ENCODE measurements around the gene GYS2. TPM values are rescaled to one million over a fixed set of nuclear protein-coding genes. Genes with fewer than 3 reads are reported as not detected.
"Not testable (repeated sequence)": the region's sequence is repeated elsewhere in the genome, so short reads cannot be mapped to it uniquely, and the experiment has no call there.

Gene GYS2
- total and polyA plus RNA-seq, 9 donors: 0.12 to 0.86 (median 0.28) TPM; not detected in 3

DNA sequence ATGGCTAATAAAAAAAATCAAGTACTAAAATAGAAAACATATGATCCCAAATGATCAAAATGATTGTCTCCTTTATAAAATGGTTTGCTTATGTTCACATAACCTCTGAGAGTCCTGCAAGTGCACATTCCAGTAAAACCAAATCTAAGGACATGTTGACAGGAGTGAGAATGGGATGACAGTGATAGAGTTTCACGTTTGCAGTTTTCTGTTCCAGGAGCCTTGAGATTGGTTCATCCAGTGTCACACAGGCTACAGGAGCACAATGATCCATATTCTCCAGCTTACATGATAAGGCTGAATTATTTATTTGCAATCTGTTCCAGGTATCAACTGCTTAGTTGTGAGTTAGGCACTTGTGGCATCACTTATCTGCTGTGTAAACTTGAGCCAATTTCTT is 1.5 kb upstream of the GYS2 start:
- no peak for DNase-seq
- H3K36me3 ChIP-seq (ENCODE audit: control insufficient read depth, insufficient read depth, low read length): no peaks in the 10 kb centered on the region
- no peaks in the 10 kb centered on the region for H3K4me1 ChIP-seq (ENCODE audit: control insufficient read depth, insufficient read depth, low read length)
- H3K9me3 ChIP-seq (replicated peaks; ENCODE audit: control insufficient read depth, low read depth, low read length): no peaks in the 10 kb centered on the region
- no peak overlapping the region for H3K27ac ChIP-seq (ENCODE audit: low read length)
- H3K4me3 ChIP-seq (ENCODE audit: low read length): no peak overlapping the region
- no CpG with 5 or more reads among the region's 1 CpG for WGBS (ENCODE audit: insufficient coverage)
- no peaks in the 10 kb centered on the region for H3K27me3 ChIP-seq (ENCODE audit: control insufficient read depth, insufficient read depth, low read length)

- Histone ChIP-seq H3K36me3 (ENCODE audit: control insufficient read depth, insufficient read depth, low read length) (no peaks in the 10 kb centered on the region), H3K4me1 (ENCODE audit: control insufficient read depth, insufficient read depth, low read length) (no peaks in the 10 kb centered on the region), H3K27me3 (ENCODE audit: control insufficient read depth, insufficient read depth, low read length) (no peaks in the 10 kb centered on the region), H3K27ac (ENCODE audit: low read length) (no peak overlapping the region), H3K4me3 (ENCODE audit: low read length) (no peak overlapping the region), H3K9me3 (replicated peaks; ENCODE audit: control insufficient read depth, low read depth, low read length) (no peaks in the 10 kb centered on the region)
- DNase-seq: no peak
- WGBS (ENCODE audit: insufficient coverage): no CpG with 5 or more reads among the region's 2 CpGs
Measured at GRCh38 chr12:21602774-21603173, 1.9 kb downstream of the GYS2 start.

- no peak overlapping the region for H3K27ac ChIP-seq (ENCODE audit: low read length)
- H3K4me1 ChIP-seq (ENCODE audit: control insufficient read depth, insufficient read depth, low read length): no peaks in the 10 kb centered on the region
- H3K4me3 ChIP-seq (ENCODE audit: low read length): no peak overlapping the region
- no peak for DNase-seq
- no peaks in the 10 kb centered on the region for H3K9me3 ChIP-seq (replicated peaks; ENCODE audit: control insufficient read depth, low read depth, low read length)
- H3K27me3 ChIP-seq (ENCODE audit: control insufficient read depth, insufficient read depth, low read length): no peaks in the 10 kb centered on the region
- WGBS (ENCODE audit: insufficient coverage): 54% methylated on average over 4 of the region's 5 CpGs
- H3K36me3 ChIP-seq (ENCODE audit: control insufficient read depth, insufficient read depth, low read length): no peaks in the 10 kb centered on the region
Measured at GRCh38 chr12:21600196-21600595, 4.5 kb downstream of the GYS2 start.

DNA sequence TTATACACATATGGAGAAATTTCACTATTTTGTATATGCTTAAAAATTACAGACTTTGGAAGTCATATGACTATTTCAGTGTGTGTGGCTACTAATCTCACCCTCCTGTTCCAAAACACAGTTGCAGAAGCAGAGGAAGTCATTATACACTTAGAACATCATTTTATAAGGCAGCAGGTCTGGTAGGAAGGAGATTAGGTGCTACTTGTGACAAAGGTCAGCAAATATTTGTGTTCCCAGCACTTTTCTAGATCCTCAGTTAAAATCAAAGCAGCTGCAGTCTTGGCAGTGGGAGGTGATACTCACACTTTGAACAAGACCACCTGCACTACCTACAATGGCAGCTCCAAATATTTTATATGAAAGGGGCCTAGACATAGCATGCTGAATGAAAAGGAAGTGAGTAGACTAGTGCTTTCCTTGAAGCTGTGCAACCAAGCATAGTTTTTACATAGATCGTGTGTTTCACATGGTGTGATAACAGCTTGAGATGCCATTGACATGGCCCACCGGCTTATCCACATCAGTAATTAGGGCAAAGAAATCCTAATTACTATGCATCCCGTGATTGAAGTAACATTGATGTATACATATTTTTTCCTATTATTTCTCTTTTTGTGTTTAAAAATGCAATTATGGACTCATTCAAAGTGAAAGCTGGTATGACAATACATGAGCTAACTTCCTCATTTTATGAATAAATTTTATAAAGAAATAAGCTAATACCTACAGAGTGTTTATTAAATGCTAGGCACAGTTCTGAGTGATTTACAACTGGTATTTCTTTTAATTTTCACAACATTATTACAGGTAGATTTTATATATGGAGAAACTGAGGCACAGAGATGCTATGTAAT is 5.3 kb downstream of the GYS2 start:
- no CpG with 5 or more reads among the region's 3 CpGs for WGBS (ENCODE audit: insufficient coverage)
- no peak overlapping the region for H3K27ac ChIP-seq (ENCODE audit: low read length)
- no peak overlapping the region for H3K4me3 ChIP-seq (ENCODE audit: low read length)
- H3K4me1 ChIP-seq (ENCODE audit: control insufficient read depth, insufficient read depth, low read length): no peaks in the 10 kb centered on the region
- DNase-seq: no peak
- no peaks in the 10 kb centered on the region for H3K9me3 ChIP-seq (replicated peaks; ENCODE audit: control insufficient read depth, low read depth, low read length)
- H3K36me3 ChIP-seq (ENCODE audit: control insufficient read depth, insufficient read depth, low read length): no peaks in the 10 kb centered on the region
- no peaks in the 10 kb centered on the region for H3K27me3 ChIP-seq (ENCODE audit: control insufficient read depth, insufficient read depth, low read length)

- Histone ChIP-seq H3K27me3 (ENCODE audit: control insufficient read depth, insufficient read depth, low read length) (no peaks in the 10 kb centered on the region), H3K4me3 (ENCODE audit: low read length) (no peak overlapping the region), H3K27ac (ENCODE audit: low read length) (no peak overlapping the region), H3K36me3 (ENCODE audit: control insufficient read depth, insufficient read depth, low read length) (no peaks in the 10 kb centered on the region), H3K9me3 (replicated peaks; ENCODE audit: control insufficient read depth, low read depth, low read length) (no peaks in the 10 kb centered on the region), H3K4me1 (ENCODE audit: control insufficient read depth, insufficient read depth, low read length) (no peaks in the 10 kb centered on the region)
- no peak for DNase-seq
- no CpG with 5 or more reads among the region's 4 CpGs for WGBS (ENCODE audit: insufficient coverage)
Measured at GRCh38 chr12:21598651-21599050, 6.0 kb downstream of the GYS2 start.

DNA sequence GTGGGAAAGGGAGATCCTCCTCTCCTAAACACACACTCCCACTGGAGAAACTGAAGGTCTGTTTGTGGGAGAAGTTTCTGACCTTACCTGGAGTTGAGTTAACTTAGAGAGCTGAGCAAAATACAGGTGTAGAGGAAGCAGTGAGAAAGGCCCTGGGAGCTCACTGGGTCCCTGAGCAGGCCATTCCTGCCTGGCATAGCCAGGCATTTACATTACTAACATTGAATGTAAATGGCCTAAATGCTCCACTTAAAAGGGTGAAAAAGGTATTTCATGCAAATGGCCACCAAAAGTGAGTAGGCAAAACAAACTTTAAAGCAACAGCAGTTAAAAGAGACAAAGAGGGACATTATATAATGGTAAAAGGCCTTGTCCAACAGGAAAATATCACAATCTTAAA is 9.3 kb downstream of the GYS2 start:
- H3K36me3 ChIP-seq (ENCODE audit: control insufficient read depth, insufficient read depth, low read length); H3K27me3 ChIP-seq (ENCODE audit: control insufficient read depth, insufficient read depth, low read length); H3K9me3 ChIP-seq (replicated peaks; ENCODE audit: control insufficient read depth, low read depth, low read length); H3K27ac ChIP-seq (ENCODE audit: low read length); H3K4me3 ChIP-seq (ENCODE audit: low read length); H3K4me1 ChIP-seq (ENCODE audit: control insufficient read depth, insufficient read depth, low read length); DNase-seq: not testable (repeated sequence)

DNA sequence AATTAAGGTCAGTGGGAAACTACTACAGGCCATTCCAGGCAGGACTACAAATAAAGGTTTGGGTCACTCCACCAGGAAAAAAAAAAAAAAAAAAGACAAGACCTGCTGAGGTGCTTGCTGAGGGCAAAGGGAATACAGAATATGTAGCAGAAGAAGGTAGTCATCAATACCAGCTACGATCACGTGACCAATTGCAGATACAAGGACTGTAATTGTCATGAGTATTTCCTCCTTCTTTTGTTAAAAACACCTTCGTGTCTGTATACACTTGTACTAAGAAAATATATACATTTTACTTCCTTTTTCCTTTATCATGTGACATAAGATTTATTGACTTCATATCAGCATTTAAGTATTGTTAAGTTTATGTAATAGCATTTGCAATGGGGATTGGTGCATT is 19.2 kb downstream of the GYS2 start:
- WGBS (ENCODE audit: insufficient coverage): no CpG with 5 or more reads among the region's 3 CpGs

DNA sequence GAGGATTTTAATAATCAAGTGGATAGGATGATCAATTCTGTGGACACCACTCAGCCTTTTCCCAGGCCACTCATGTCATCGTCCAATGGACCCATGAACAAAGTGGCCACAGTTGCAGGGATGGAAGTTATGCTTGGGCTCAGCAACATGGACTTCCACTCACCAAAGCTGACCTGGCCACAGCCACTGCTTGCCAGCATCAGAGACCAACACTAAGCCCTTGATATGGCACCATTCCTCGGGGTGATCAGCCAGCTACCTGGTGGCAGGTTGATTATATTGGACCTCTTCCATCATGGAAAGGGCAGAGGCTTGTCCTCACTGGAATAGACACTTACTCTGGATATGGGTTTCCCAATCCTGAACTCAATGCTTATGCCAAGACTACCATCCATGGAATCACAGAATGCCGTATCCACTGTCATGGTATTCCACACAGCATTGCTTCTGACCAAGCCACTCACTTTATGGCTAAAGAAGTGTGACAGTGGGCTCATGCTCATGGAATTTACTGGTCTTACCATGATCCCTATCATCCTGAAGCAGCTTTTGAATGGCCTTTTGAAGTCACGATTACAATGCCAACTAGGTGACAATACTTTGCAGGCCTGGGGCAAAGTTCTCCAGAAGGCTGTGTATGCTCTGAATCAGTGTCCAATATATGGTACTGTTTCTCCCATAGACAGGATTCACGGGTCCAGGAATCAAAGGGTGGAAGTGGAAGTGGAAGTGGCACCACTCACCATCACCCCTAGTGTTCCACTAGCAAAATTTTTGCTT is 20.1 kb downstream of the GYS2 start:
- H3K36me3 ChIP-seq (ENCODE audit: control insufficient read depth, insufficient read depth, low read length); H3K4me1 ChIP-seq (ENCODE audit: control insufficient read depth, insufficient read depth, low read length); H3K4me3 ChIP-seq (ENCODE audit: low read length); H3K9me3 ChIP-seq (replicated peaks; ENCODE audit: control insufficient read depth, low read depth, low read length); DNase-seq; H3K27ac ChIP-seq (ENCODE audit: low read length); H3K27me3 ChIP-seq (ENCODE audit: control insufficient read depth, insufficient read depth, low read length): not testable (repeated sequence)
- 85% methylated on average over 4 of the region's 5 CpGs for WGBS (ENCODE audit: insufficient coverage)

More for the DNA sequence above, 19.2 kb downstream of the GYS2 start:
- no peak for DNase-seq
- Histone ChIP-seq H3K27me3 (ENCODE audit: control insufficient read depth, insufficient read depth, low read length) (no peaks in the 10 kb centered on the region), H3K36me3 (ENCODE audit: control insufficient read depth, insufficient read depth, low read length) (no peaks in the 10 kb centered on the region), H3K4me1 (ENCODE audit: control insufficient read depth, insufficient read depth, low read length) (no peaks in the 10 kb centered on the region), H3K27ac (ENCODE audit: low read length) (no peak overlapping the region), H3K4me3 (ENCODE audit: low read length) (no peak overlapping the region), H3K9me3 (replicated peaks; ENCODE audit: control insufficient read depth, low read depth, low read length) (peaks cover under 1% of the 10 kb centered on the region)

DNA sequence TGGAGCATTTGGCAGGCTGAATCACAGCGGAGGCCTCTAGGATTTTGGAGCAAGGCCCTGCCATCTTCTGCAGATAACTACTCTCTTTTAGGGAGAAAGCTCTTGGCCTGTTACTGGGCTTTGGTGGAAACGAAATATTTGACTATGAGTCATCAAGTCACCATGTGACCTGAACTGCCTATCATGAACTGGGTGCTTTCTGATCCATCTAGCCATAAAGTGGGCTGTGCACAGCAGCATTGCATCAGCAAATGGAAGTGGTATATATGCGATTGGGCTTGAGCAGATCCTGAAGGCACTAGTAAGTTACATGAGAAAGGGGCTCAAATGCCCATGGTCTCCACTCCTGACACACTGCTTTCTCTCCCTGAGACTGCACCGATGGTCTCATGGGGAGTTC is 21.1 kb downstream of the GYS2 start:
- no CpG with 5 or more reads among the region's 4 CpGs for WGBS (ENCODE audit: insufficient coverage)
- Histone ChIP-seq H3K36me3 (ENCODE audit: control insufficient read depth, insufficient read depth, low read length) (no peaks in the 10 kb centered on the region), H3K4me3 (ENCODE audit: low read length) (no peak overlapping the region), H3K4me1 (ENCODE audit: control insufficient read depth, insufficient read depth, low read length) (no peaks in the 10 kb centered on the region), H3K9me3 (replicated peaks; ENCODE audit: control insufficient read depth, low read depth, low read length) (no peaks in the 10 kb centered on the region), H3K27me3 (ENCODE audit: control insufficient read depth, insufficient read depth, low read length) (no peaks in the 10 kb centered on the region), H3K27ac (ENCODE audit: low read length) (no peak overlapping the region)
- DNase-seq: no peak

DNA sequence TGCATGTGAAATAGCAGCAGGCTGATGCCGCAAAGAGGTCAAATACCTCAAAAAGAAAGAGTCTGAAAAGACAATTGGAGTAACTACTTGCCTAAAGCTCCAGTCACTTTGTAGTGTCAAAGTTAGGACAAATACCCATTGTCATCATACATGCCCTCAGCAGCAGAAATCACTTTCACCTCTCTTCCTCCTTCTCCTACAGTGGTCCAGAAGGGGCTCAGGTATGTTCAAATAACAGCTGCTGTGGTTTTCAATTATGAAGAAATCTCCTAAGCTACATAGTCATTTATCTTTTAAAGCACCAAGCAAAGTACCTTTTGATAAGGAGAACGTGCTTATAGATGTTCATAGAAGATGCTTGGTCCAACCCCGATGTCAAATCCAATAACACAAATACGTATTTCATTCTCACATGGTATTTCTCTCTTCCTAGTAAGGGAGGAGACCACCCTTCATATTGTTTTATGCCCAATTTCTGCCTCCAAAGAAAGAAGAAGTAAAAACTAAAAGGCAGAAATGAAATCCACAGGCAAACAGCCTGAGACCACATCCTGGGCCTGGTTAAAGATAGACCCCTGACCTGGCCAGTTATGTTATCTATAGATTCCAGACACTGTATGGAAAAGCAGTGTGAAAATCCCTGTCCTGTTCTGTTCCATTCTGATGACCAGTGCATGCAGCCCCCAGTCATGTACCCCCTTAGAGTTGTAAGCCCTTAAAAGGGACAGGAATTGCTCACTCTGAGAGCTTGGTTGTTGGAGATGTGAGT is 23.7 kb downstream of the GYS2 start:
- no peaks in the 10 kb centered on the region for H3K4me1 ChIP-seq (ENCODE audit: control insufficient read depth, insufficient read depth, low read length)
- no peak for DNase-seq
- no peaks in the 10 kb centered on the region for H3K27me3 ChIP-seq (ENCODE audit: control insufficient read depth, insufficient read depth, low read length)
- H3K27ac ChIP-seq (ENCODE audit: low read length): no peak overlapping the region
- H3K4me3 ChIP-seq (ENCODE audit: low read length): no peak overlapping the region
- H3K9me3 ChIP-seq (replicated peaks; ENCODE audit: control insufficient read depth, low read depth, low read length): no peaks in the 10 kb centered on the region
- H3K36me3 ChIP-seq (ENCODE audit: control insufficient read depth, insufficient read depth, low read length): no peaks in the 10 kb centered on the region
- WGBS (ENCODE audit: insufficient coverage): 86% methylated on average over 1 of the region's 4 CpGs

Measured in muscle of leg (tissue), 11 donors.